Hepatocyte (in vitro differentiated cells): ENCODE results near the gene GPHN. TPM values are rescaled to one million over a fixed set of nuclear protein-coding genes. Genes with fewer than 3 reads are reported as not detected.

Source experiments
- DNase-seq: peaks from one replicate; pipeline ENCODE4 v3.0.0-alpha.2; 2016; ENCODE audit warnings: low spot score
- H2AFZ ChIP-seq: fragments of 200-600 bp; sonication (generic); 2 replicates; pipeline ENCODE4 v1.6.0; 2016; ENCODE audit warnings: antibody characterized with exemption, mild to moderate bottlenecking
- H3K27ac ChIP-seq: fragments of 200-600 bp; sonication (generic); 2 replicates; pipeline ENCODE4 v1.5.1; 2016; ENCODE audit warnings: mild to moderate bottlenecking
- H3K27me3 ChIP-seq: fragments of 200-600 bp; sonication (generic); 2 replicates; pipeline ENCODE4 v1.6.1; 2016
- H3K36me3 ChIP-seq: fragments of 200-600 bp; sonication (generic); replicated peaks from 2 replicates; pipeline ENCODE4 v1.5.1; 2016; ENCODE audit warnings: low read depth; ENCODE audit not compliant: insufficient read depth
- H3K4me1 ChIP-seq: fragments of 200-600 bp; sonication (generic); 2 replicates; pipeline ENCODE4 v1.5.1; 2016; ENCODE audit warnings: mild to moderate bottlenecking, moderate library complexity; ENCODE audit not compliant: insufficient read depth
- H3K4me2 ChIP-seq: fragments of 200-600 bp; sonication (generic); 2 replicates; pipeline ENCODE4 v1.6.0; 2016
- H3K4me3 ChIP-seq: fragments of 200-600 bp; sonication (generic); 2 replicates; pipeline ENCODE4 v1.5.1; 2016; ENCODE audit warnings: mild to moderate bottlenecking
- H3K79me2 ChIP-seq: fragments of 200-600 bp; sonication (generic); 2 replicates; pipeline ENCODE4 v1.6.0; 2017; ENCODE audit warnings: mild to moderate bottlenecking
- H3K9me2 ChIP-seq: fragments of 200-600 bp; sonication (generic); replicated peaks from 2 replicates; pipeline ENCODE4 v1.6.0; 2017; ENCODE audit warnings: mild to moderate bottlenecking; ENCODE audit not compliant: insufficient read depth
- H3K9me3 ChIP-seq: fragments of 200-600 bp; sonication (generic); 2 replicates; pipeline ENCODE4 v1.5.1; 2016; ENCODE audit warnings: low read depth, mild to moderate bottlenecking
- H4K20me1 ChIP-seq: fragments of 200-600 bp; sonication (generic); 2 replicates; pipeline ENCODE4 v1.6.0; 2016; ENCODE audit warnings: mild to moderate bottlenecking; ENCODE audit not compliant: insufficient read depth, poor library complexity, severe bottlenecking
- EZH2 ChIP-seq: fragments of 200-600 bp; sonication (generic); IDR thresholded peaks from 2 replicates; pipeline ENCODE4 v1.6.1; 2016; ENCODE audit warnings: antibody characterized with exemption, mild to moderate bottlenecking, borderline replicate concordance
- EZH2phosphoT487 ChIP-seq: fragments of 200-600 bp; sonication (generic); IDR thresholded peaks from one replicate; pipeline ENCODE4 v1.6.1; 2018; ENCODE audit warnings: antibody characterized with exemption, mild to moderate bottlenecking, low read depth, moderate library complexity; ENCODE audit not compliant: unreplicated experiment, severe bottlenecking
- WGBS: methylation state at CpG from one replicate; pipeline ENCODE4 v1.1.6; 2016; ENCODE audit warnings: low lambda C conversion rate; ENCODE audit errors: missing lambda C conversion rate; 5-methylcytosine and 5-hydroxymethylcytosine counted together
- polyA plus RNA-seq: library from polyadenylated mRNA; unstranded; fragments of >200 nt; fragmentation: Nextera tagmentation; extraction: Ambion mirVana; gene quantifications from 2 replicates; pipeline ENCODE4 v1.2.1, GENCODE V29; 2016
- total RNA-seq: library from RNA; depleted of rRNA; stranded (reverse); fragments of >200 nt; gene quantifications from 2 replicates; pipeline ENCODE4 v1.2.3, GENCODE V29; 2014
- TF ChIP-seq, protein P1 (sequence below): fragments of 200-600 bp; sonication (generic); IDR thresholded peaks from 2 replicates; pipeline ENCODE4 v1.5.1; 2016; ENCODE audit warnings: antibody characterized with exemption, mild to moderate bottlenecking; ENCODE audit not compliant: poor library complexity

Gene GPHN
- total and polyA plus RNA-seq, 2 experiments from 2014 or later: 9.3 to 10.7 TPM

DNA sequence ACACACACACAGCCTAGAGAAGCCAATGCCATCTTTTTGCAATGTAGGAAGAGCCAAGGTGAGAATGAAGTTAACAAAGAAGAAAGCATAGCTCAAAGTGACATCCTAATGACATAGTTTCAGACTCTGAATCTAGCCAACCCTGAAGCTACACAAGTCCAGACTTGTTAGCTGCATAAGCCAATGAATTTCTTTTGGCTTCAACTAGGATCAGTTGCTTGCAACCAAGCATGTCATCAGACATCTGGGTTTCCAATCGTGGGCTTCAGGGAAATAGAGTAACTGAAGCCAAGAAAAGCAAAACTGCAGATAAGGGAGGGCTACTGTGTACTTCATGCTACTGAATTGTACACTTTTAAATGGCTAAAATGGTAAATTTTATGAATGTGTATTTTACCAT, 4.4 kb upstream of the GPHN start:
- TF ChIP-seq EZH2phosphoT487: no peak
- TF ChIP-seq, protein P1, sequence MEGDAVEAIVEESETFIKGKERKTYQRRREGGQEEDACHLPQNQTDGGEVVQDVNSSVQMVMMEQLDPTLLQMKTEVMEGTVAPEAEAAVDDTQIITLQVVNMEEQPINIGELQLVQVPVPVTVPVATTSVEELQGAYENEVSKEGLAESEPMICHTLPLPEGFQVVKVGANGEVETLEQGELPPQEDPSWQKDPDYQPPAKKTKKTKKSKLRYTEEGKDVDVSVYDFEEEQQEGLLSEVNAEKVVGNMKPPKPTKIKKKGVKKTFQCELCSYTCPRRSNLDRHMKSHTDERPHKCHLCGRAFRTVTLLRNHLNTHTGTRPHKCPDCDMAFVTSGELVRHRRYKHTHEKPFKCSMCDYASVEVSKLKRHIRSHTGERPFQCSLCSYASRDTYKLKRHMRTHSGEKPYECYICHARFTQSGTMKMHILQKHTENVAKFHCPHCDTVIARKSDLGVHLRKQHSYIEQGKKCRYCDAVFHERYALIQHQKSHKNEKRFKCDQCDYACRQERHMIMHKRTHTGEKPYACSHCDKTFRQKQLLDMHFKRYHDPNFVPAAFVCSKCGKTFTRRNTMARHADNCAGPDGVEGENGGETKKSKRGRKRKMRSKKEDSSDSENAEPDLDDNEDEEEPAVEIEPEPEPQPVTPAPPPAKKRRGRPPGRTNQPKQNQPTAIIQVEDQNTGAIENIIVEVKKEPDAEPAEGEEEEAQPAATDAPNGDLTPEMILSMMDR: no peak
- no peak for DNase-seq
- H4K20me1 ChIP-seq: no peaks in the 10 kb centered on the region
- no peak overlapping the region for H3K4me2 ChIP-seq
- H3K27ac ChIP-seq: no peak overlapping the region
- no peaks in the 10 kb centered on the region for H3K79me2 ChIP-seq
- no peaks in the 10 kb centered on the region for H3K9me2 ChIP-seq
- no peaks in the 10 kb centered on the region for H3K36me3 ChIP-seq
- H3K27me3 ChIP-seq: no peaks in the 10 kb centered on the region
- no peaks in the 10 kb centered on the region for H3K9me3 ChIP-seq
- H2AFZ ChIP-seq: no peak overlapping the region
- H3K4me1 ChIP-seq: peaks cover 4% of the 10 kb centered on the region
- WGBS: 63% methylated on average over 1 of the region's 1 CpG
- no peak overlapping the region for H3K4me3 ChIP-seq

DNA sequence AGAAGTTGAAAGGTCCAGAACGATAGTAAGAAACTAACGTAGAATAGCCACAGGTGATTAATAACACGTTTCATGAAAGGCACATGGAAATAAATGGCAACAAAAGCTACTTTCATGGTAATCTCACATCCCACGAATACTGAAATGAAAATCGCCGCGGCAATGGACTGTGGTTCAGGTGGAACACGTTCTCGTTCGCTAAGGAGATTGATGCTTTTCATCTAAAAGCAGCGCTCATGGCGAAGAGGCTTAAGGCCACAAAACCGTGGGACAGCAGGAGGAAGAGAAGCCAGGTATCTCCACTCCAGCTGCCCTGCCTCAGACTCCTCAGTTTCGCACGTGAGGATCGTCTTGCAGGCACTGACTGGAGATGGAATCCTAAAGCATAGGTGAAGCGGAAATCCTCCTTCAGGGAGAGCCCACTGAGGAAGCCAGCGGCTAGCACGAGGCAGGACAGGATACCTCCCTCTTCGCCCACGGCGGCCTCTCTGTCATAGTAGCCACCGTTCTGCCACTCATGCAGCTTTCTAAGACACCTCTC, 696 bp upstream of the GPHN start:
- Histone ChIP-seq H3K4me3 (peak overlapping the region; percentile 18), H4K20me1 (peaks cover 18% of the 10 kb centered on the region), H3K4me2 (peak overlapping the region; percentile 97), H3K27me3 (no peaks in the 10 kb centered on the region), H3K9me2 (no peaks in the 10 kb centered on the region), H3K36me3 (no peaks in the 10 kb centered on the region), H3K4me1 (peaks cover 11% of the 10 kb centered on the region), H3K79me2 (peaks cover 29% of the 10 kb centered on the region), H3K9me3 (no peaks in the 10 kb centered on the region), H2AFZ (peak overlapping the region; percentile 92), H3K27ac (peak overlapping the region; percentile 88)
- TF ChIP-seq EZH2phosphoT487: no peak
- TF ChIP-seq, protein P1: no peak
- TF ChIP-seq EZH2: no peak
- no peak for DNase-seq
- 8% methylated on average over 23 of the region's 23 CpGs for WGBS

DNA sequence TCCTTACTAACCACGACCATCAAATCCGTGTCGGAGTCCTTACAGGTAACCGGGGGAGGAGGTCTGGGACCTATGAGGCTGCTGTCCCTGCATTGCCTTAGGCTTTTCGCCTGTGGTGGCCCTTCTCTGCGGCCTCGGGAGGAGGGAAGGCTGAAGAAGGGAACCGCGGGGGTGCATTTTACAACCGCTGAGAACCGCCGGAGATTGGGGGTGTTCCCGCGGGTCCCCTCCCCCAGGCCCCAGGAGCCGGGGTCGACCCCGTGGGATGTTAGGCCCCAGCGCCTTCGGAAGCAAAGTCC, 549 bp downstream of the GPHN start:
- Histone ChIP-seq H2AFZ (peak overlapping the region; percentile 74), H4K20me1 (peaks cover 18% of the 10 kb centered on the region), H3K4me1 (peaks cover 11% of the 10 kb centered on the region), H3K9me3 (no peaks in the 10 kb centered on the region), H3K27me3 (no peaks in the 10 kb centered on the region), H3K27ac (peak overlapping the region; percentile 88), H3K4me2 (peak overlapping the region; percentile 97), H3K4me3 (peak overlapping the region; percentile 97), H3K36me3 (no peaks in the 10 kb centered on the region), H3K9me2 (no peaks in the 10 kb centered on the region), H3K79me2 (peaks cover 41% of the 10 kb centered on the region)
- DNase-seq: no peak
- 1% methylated on average over 15 of the region's 19 CpGs for WGBS
- TF ChIP-seq, protein P1: no peak
- TF ChIP-seq EZH2phosphoT487: no peak
- TF ChIP-seq EZH2: no peak
